ENCODE measurements around the gene CIRBP. TPM values are rescaled to one million over a fixed set of nuclear protein-coding genes. Genes with fewer than 3 reads are reported as not detected.

CIRBP gene
- total RNA-seq, 1 donor from 2014 or later: 315 TPM

DNA sequence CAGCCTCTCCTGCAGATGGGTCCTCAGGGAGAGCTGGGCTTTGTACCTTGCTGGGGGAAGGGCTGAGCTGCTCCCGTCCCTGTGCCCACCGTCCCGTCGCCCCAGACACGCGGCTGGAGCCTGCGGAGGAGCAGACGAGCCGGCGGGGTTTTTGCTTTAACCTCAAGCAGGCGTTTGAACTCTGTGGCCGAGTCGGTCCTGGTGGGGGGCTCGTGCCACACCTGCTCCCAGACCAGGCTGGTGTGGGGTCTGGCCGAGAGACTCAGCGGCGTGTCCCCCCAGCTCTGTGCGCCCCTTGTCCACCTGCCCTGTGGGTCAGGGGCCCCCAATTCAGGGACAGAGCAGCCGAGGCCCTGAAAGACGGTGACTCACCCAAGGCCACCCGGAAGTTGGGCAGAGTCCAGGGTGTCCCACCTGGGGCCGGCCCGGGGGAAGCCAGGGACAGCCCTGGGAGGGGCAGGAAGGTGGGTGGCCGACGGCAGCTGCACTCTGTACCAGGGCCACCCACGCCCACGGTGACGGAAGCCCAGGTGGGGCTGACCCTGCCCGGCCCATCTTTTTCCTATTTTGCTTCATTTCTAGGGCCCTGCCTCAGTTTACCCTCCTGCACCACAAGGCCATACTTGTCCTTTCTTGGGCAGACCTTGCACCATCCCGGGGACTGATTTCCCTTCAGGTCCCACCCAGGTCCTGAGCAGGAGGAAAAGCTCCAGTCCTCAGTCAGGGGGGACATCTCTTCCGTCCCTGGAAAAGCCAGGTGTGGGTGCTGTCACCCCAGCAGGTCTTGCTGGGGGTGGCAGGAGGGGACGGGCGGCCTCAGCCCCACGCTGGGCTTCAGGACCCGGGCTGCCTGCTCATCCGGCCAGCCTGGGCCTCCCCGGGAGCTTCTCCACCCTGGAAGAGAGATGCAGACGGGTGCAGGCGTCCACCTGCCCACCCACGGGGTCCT is 21.8 kb downstream of the CIRBP start:
- H3K4me1 Mint-ChIP-seq (ENCODE audit: unreplicated experiment): no peaks in the 10 kb centered on the region
- no peak for DNase-seq (ENCODE audit: low spot score)
- H3K36me3 Mint-ChIP-seq (ENCODE audit: low read depth, unreplicated experiment): no peaks in the 10 kb centered on the region
- H3K27ac Mint-ChIP-seq (ENCODE audit: unreplicated experiment): no peak overlapping the region
- TF ChIP-seq, protein P1, sequence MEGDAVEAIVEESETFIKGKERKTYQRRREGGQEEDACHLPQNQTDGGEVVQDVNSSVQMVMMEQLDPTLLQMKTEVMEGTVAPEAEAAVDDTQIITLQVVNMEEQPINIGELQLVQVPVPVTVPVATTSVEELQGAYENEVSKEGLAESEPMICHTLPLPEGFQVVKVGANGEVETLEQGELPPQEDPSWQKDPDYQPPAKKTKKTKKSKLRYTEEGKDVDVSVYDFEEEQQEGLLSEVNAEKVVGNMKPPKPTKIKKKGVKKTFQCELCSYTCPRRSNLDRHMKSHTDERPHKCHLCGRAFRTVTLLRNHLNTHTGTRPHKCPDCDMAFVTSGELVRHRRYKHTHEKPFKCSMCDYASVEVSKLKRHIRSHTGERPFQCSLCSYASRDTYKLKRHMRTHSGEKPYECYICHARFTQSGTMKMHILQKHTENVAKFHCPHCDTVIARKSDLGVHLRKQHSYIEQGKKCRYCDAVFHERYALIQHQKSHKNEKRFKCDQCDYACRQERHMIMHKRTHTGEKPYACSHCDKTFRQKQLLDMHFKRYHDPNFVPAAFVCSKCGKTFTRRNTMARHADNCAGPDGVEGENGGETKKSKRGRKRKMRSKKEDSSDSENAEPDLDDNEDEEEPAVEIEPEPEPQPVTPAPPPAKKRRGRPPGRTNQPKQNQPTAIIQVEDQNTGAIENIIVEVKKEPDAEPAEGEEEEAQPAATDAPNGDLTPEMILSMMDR (IDR thresholded peaks at IDR 0.05; ENCODE audit: unreplicated experiment): no peak
- no peaks in the 10 kb centered on the region for H3K9me3 Mint-ChIP-seq (ENCODE audit: unreplicated experiment)
- no peak overlapping the region for H3K4me3 Mint-ChIP-seq (ENCODE audit: unreplicated experiment)
- peaks cover 4% of the 10 kb centered on the region for H3K27me3 Mint-ChIP-seq (ENCODE audit: unreplicated experiment)

- Mint-ChIP-seq H3K27me3 (ENCODE audit: unreplicated experiment) (peaks cover 4% of the 10 kb centered on the region), H3K36me3 (ENCODE audit: low read depth, unreplicated experiment) (no peaks in the 10 kb centered on the region), H3K27ac (ENCODE audit: unreplicated experiment) (no peak overlapping the region), H3K4me1 (ENCODE audit: unreplicated experiment) (no peaks in the 10 kb centered on the region), H3K4me3 (ENCODE audit: unreplicated experiment) (no peak overlapping the region), H3K9me3 (ENCODE audit: unreplicated experiment) (no peaks in the 10 kb centered on the region)
- TF ChIP-seq, protein P1 (IDR thresholded peaks at IDR 0.05; ENCODE audit: unreplicated experiment): no peak
- no peak for DNase-seq (ENCODE audit: low spot score)
Observed at GRCh38 chr19:1291761-1292418, 22.8 kb downstream of the CIRBP start.

GRCh38 chr19:1292419-1293151 is 23.5 kb downstream of the CIRBP start:
- peaks cover 3% of the 10 kb centered on the region for H3K36me3 Mint-ChIP-seq (ENCODE audit: low read depth, unreplicated experiment)
- H3K27ac Mint-ChIP-seq (ENCODE audit: unreplicated experiment): no peak overlapping the region
- H3K4me1 Mint-ChIP-seq (ENCODE audit: unreplicated experiment): no peaks in the 10 kb centered on the region
- H3K9me3 Mint-ChIP-seq (ENCODE audit: unreplicated experiment): no peaks in the 10 kb centered on the region
- H3K27me3 Mint-ChIP-seq (ENCODE audit: unreplicated experiment): peaks cover 4% of the 10 kb centered on the region
- no peak overlapping the region for H3K4me3 Mint-ChIP-seq (ENCODE audit: unreplicated experiment)
- TF ChIP-seq, protein P1 (IDR thresholded peaks at IDR 0.05; ENCODE audit: unreplicated experiment): no peak
- no peak for DNase-seq (ENCODE audit: low spot score)

DNA sequence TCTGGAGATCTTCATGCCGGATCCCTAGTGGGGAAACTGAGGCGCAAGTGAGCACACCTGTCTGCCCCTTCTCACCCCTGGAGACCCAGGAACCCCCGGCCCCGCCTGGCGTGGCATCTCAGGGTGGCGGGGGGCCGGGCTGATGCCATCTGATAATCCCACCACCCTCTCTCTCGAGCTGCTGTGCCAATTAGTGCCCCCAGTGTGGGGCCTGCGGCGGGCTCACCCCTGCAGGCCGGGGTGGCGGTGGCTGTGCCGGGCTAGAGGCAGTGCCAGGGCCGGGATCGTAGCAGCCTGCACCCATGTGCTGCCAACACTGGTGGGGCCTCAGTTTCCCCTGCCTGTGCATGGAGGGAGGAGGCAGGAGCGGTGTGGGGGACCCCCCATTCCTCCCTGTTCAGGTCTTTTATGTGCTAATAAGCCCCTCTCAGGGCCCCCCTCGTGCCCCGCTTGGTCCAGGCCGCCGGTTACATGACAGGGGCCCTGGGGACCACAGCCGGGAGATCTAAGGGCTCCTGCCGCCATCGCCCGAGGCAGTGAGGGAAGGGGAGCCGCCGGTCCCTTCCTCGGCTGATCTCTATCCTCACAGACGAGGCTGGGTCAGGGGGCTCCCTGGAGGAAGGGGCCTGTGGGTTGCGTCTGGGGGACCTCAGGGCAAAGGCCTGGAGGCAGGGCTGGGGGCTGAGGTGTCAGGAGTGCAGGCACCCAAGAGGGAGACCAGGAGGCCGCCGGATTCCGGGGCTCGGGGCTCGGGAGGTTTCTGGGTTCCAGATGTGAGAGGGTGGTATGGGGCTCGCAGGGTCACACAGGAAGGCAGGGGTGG is 24.9 kb downstream of the CIRBP start:
- Mint-ChIP-seq H3K4me1 (ENCODE audit: unreplicated experiment) (no peaks in the 10 kb centered on the region), H3K36me3 (ENCODE audit: low read depth, unreplicated experiment) (peaks cover 3% of the 10 kb centered on the region), H3K27me3 (ENCODE audit: unreplicated experiment) (peaks cover 7% of the 10 kb centered on the region), H3K4me3 (ENCODE audit: unreplicated experiment) (no peak overlapping the region), H3K27ac (ENCODE audit: unreplicated experiment) (no peak overlapping the region), H3K9me3 (ENCODE audit: unreplicated experiment) (no peaks in the 10 kb centered on the region)
- no peak for DNase-seq (ENCODE audit: low spot score)
- TF ChIP-seq, protein P1 (IDR thresholded peaks at IDR 0.05; ENCODE audit: unreplicated experiment): no peak

Measured in endothelial cell (in vitro differentiated cells).